Liver (tissue), 9 donors: ENCODE results near the gene NPTN. TPM values are rescaled to one million over a fixed set of nuclear protein-coding genes. Genes with fewer than 3 reads are reported as not detected.

ENCODE experiments used
- DNase-seq: peaks from one replicate; pipeline ENCODE4 v3.0.0-alpha.2; 2017; ENCODE audit warnings: low spot score
- H3K27ac ChIP-seq, 2 donors: one replicate each; pipeline ENCODE4 v1.7.0; 2013; ENCODE audit warnings: inconsistent platforms in 2 of 2, low read length in 2 of 2, control low read depth in 1 of 2, low read depth in 1 of 2, mild to moderate bottlenecking in 1 of 2
- H3K27me3 ChIP-seq, 4 donors: one replicate each; pipeline versions ENCODE4 v1.6.1 to v1.7.0; 2013; ENCODE audit warnings: low read length in 3 of 4, inconsistent platforms in 1 of 4, mild to moderate bottlenecking in 1 of 4, moderate library complexity in 1 of 4; ENCODE audit not compliant: control insufficient read depth in 4 of 4, insufficient read depth in 4 of 4
- H3K36me3 ChIP-seq, 4 donors: one replicate each; pipeline versions ENCODE4 v1.6.1 to v1.7.0; 2013; ENCODE audit warnings: low read length in 3 of 4, mild to moderate bottlenecking in 3 of 4, low read depth in 1 of 4, moderate library complexity in 1 of 4; ENCODE audit not compliant: control insufficient read depth in 4 of 4, insufficient read depth in 3 of 4
- H3K4me1 ChIP-seq, 4 donors: one replicate each; pipeline versions ENCODE4 v1.6.1 to v1.7.0; 2013; ENCODE audit warnings: low read length in 3 of 4, mild to moderate bottlenecking in 3 of 4, moderate library complexity in 1 of 4; ENCODE audit not compliant: control insufficient read depth in 4 of 4, insufficient read depth in 4 of 4
- H3K4me3 ChIP-seq, 3 donors: one replicate each; pipeline versions ENCODE4 v1.6.1 to v1.7.0; 2013; ENCODE audit warnings: low read length in 3 of 3, control low read depth in 1 of 3, low read depth in 1 of 3, mild to moderate bottlenecking in 1 of 3
- H3K9ac ChIP-seq, 2 donors: one replicate each; pipeline ENCODE4 v1.7.0; 2013; ENCODE audit warnings: low read length in 2 of 2, mild to moderate bottlenecking in 2 of 2, moderate library complexity in 2 of 2, control low read depth in 1 of 2, low read depth in 1 of 2
- H3K9me3 ChIP-seq, 4 donors: one replicate each; pipeline versions ENCODE4 v1.6.1 to v1.7.0; 2013; ENCODE audit warnings: low read length in 3 of 4; ENCODE audit not compliant: control insufficient read depth in 4 of 4
- EGR1 ChIP-seq, 2 donors: IDR thresholded peaks; 2 replicates each; pipeline ENCODE4 v1.6.1; 2016 to 2018; ENCODE audit warnings: antibody characterized with exemption in 2 of 2, low read depth in 2 of 2
- FOXA1 ChIP-seq: IDR thresholded peaks from 2 replicates; pipeline ENCODE4 v1.6.1; 2016; ENCODE audit warnings: antibody characterized with exemption
- GABPA ChIP-seq, 2 donors: IDR thresholded peaks in 1 of 2; conservative IDR thresholded peaks in 1 of 2; 2 replicates each; pipeline ENCODE4 v1.6.1; 2016; ENCODE audit warnings: antibody characterized with exemption in 2 of 2, mild to moderate bottlenecking in 1 of 2, moderate library complexity in 1 of 2
- HNF4G ChIP-seq: IDR thresholded peaks from 2 replicates; pipeline ENCODE4 v1.6.1; 2016; ENCODE audit warnings: antibody characterized with exemption
- JUND ChIP-seq, 2 donors: IDR thresholded peaks; 2 replicates each; pipeline ENCODE4 v1.6.1; 2016; ENCODE audit warnings: antibody characterized with exemption in 2 of 2
- NR2F2 ChIP-seq: IDR thresholded peaks from 2 replicates; pipeline ENCODE4 v1.6.1; 2016; ENCODE audit warnings: antibody characterized with exemption
- RAD21 ChIP-seq, 2 donors: IDR thresholded peaks; 2 replicates each; pipeline ENCODE4 v1.6.1; 2016; ENCODE audit warnings: antibody characterized with exemption in 2 of 2, mild to moderate bottlenecking in 2 of 2
- SP1 ChIP-seq: IDR thresholded peaks from 2 replicates; pipeline ENCODE4 v1.6.1; 2018; ENCODE audit warnings: antibody characterized with exemption, mild to moderate bottlenecking
- YY1 ChIP-seq: IDR thresholded peaks from 2 replicates; pipeline ENCODE4 v1.6.1; 2016; ENCODE audit warnings: antibody characterized with exemption, mild to moderate bottlenecking
- WGBS: extraction: QIAGEN DNeasy Blood & Tissue Kit; methylation state at CpG from one replicate; pipeline ENCODE4 v1.1.7; 2013; 5-methylcytosine and 5-hydroxymethylcytosine counted together
- polyA plus RNA-seq, 2 donors: library from polyadenylated mRNA; stranded (reverse) in 1 of 2; unstranded in 1 of 2; fragments of 200-250 nt in 1 of 2; fragments of >200 nt in 1 of 2; fragmentation: Nextera tagmentation in 1 of 2; extraction: Ambion mirVana in 1 of 2; gene quantifications; one replicate each; pipeline versions ENCODE4 v1.2.1 to v1.2.3, GENCODE V29; 2013 to 2015
- total RNA-seq, 2 donors: library from RNA; depleted of rRNA; stranded (reverse); fragments of >200 nt; gene quantifications; one replicate each; pipeline ENCODE4 v1.2.3, GENCODE V29; 2014
- TF ChIP-seq, protein P1 (sequence below): fragments of 150-350 bp; IDR thresholded peaks from 2 replicates; pipeline ENCODE4 v1.5.1; 2017; ENCODE audit warnings: improper control_type of control experiment, low read depth, low read length; ENCODE audit not compliant: missing input control
- TF ChIP-seq, protein P2 (sequence below): IDR thresholded peaks from 2 replicates; pipeline ENCODE4 v1.6.1; 2016; ENCODE audit warnings: antibody characterized with exemption
- TF ChIP-seq, protein P3 (sequence below): IDR thresholded peaks from 2 replicates; pipeline ENCODE4 v1.6.1; 2016; ENCODE audit warnings: antibody characterized with exemption
- TF ChIP-seq, protein P4 (sequence below): IDR thresholded peaks from 2 replicates; pipeline ENCODE4 v1.6.1; 2016; ENCODE audit warnings: antibody characterized with exemption
- TF ChIP-seq, protein P5 (sequence below): IDR thresholded peaks from 2 replicates; pipeline ENCODE4 v1.6.1; 2016; ENCODE audit warnings: antibody characterized with exemption, mild to moderate bottlenecking
- donor health status: healthy.
- donor health status: healthy.
- donor health status: healthy.
- donor health status: healthy.
- donor health status: healthy.

The NPTN gene
- total and polyA plus RNA-seq, 4 donors, result 16.8 to 42.4 (median 33.9) TPM

DNA sequence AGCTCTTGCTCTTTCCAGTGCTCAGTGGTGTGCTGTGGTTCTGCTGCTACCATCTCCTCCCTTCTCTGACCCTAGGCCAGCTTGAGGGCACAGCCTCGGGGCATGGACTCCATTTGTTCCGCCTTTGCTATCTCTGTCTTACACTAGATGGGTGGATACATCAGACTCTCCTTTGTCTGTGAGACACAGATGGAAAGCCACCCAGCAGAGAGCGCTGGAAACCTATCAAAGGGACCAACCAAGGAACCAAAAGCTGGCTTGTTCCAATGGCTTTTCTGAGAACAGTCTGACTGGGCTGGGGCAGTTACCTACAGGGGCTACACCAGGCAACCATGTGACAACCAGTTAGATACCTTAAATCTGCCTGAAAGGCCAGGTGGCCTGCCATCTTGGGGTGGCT is 63.8 kb downstream of the NPTN start:
- H3K9me3 ChIP-seq, result no peaks in the 10 kb centered on the region
- no peaks in the 10 kb centered on the region for H3K4me1 ChIP-seq
- peaks cover 0 to 51% (median 38%) of the 10 kb centered on the region in 4 donors for H3K36me3 ChIP-seq
- H3K27me3 ChIP-seq, result no peaks in the 10 kb centered on the region
- no peak overlapping the region for H3K9ac ChIP-seq
- no peak overlapping the region for H3K27ac ChIP-seq
- H3K4me3 ChIP-seq, result no peak overlapping the region
- DNase-seq, result no peak
- WGBS, result 95% methylated on average over 3 of the region's 3 CpGs
- TF ChIP-seq SP1, result no peak
- no peak for TF ChIP-seq RAD21 (IDR thresholded peaks at IDR 0.05)
- no peak for TF ChIP-seq GABPA (IDR thresholded peaks at IDR 0.05 in 1 of 2, conservative IDR thresholded peaks at IDR 0.05 in 1 of 2)
- no peak for TF ChIP-seq HNF4G
- TF ChIP-seq EGR1 (IDR thresholded peaks at IDR 0.05; ENCODE audit: low read depth in 2 of 2), result no peak
- no peak for TF ChIP-seq FOXA1
- TF ChIP-seq, protein P1, sequence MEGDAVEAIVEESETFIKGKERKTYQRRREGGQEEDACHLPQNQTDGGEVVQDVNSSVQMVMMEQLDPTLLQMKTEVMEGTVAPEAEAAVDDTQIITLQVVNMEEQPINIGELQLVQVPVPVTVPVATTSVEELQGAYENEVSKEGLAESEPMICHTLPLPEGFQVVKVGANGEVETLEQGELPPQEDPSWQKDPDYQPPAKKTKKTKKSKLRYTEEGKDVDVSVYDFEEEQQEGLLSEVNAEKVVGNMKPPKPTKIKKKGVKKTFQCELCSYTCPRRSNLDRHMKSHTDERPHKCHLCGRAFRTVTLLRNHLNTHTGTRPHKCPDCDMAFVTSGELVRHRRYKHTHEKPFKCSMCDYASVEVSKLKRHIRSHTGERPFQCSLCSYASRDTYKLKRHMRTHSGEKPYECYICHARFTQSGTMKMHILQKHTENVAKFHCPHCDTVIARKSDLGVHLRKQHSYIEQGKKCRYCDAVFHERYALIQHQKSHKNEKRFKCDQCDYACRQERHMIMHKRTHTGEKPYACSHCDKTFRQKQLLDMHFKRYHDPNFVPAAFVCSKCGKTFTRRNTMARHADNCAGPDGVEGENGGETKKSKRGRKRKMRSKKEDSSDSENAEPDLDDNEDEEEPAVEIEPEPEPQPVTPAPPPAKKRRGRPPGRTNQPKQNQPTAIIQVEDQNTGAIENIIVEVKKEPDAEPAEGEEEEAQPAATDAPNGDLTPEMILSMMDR, result no peak
- TF ChIP-seq, protein P2, sequence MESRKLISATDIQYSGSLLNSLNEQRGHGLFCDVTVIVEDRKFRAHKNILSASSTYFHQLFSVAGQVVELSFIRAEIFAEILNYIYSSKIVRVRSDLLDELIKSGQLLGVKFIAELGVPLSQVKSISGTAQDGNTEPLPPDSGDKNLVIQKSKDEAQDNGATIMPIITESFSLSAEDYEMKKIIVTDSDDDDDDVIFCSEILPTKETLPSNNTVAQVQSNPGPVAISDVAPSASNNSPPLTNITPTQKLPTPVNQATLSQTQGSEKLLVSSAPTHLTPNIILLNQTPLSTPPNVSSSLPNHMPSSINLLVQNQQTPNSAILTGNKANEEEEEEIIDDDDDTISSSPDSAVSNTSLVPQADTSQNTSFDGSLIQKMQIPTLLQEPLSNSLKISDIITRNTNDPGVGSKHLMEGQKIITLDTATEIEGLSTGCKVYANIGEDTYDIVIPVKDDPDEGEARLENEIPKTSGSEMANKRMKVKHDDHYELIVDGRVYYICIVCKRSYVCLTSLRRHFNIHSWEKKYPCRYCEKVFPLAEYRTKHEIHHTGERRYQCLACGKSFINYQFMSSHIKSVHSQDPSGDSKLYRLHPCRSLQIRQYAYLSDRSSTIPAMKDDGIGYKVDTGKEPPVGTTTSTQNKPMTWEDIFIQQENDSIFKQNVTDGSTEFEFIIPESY, result no peak
- TF ChIP-seq, protein P3, sequence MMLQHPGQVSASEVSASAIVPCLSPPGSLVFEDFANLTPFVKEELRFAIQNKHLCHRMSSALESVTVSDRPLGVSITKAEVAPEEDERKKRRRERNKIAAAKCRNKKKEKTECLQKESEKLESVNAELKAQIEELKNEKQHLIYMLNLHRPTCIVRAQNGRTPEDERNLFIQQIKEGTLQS, result no peak
- TF ChIP-seq JUND (IDR thresholded peaks at IDR 0.05), result no peak
- TF ChIP-seq NR2F2, result no peak
- no peak for TF ChIP-seq YY1

DNA sequence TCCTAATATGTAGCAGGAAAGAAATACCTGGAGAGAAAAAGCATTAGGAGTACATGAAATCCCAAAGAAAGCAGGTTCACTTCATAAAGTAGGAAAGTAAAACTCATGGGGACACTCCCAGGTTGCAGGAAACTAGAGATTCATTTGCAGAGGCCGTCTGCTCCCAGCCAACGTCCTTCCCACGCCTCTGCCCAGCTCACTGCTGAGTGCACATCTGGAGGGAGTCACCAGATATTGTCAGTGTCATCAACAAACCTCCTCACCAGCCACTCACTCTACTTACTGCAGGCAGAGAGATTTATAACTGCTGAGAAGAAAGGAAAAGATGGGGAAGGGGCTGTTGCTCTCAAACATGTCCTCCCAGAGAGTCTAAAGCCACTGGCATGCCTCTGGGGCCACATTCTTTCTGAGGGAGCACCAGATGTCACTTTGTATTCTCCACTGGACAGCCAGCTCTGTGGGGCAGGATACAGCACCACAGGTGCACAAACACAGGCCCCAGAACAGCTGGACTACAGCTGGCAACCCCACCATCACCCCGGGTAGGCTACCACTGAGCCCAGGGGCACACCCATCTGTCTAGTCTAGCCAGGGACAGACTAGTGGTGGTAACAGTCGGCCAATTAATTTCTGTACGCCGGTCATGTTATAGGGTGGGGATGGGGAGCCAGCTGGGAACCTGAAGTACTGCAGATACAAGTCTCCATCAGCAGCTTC is 64.5 kb downstream of the NPTN start:
- TF ChIP-seq GABPA (IDR thresholded peaks at IDR 0.05 in 1 of 2, conservative IDR thresholded peaks at IDR 0.05 in 1 of 2) (no peak), HNF4G (no peak), EGR1 (IDR thresholded peaks at IDR 0.05; ENCODE audit: low read depth in 2 of 2) (no peak), SP1 (no peak)
- TF ChIP-seq, protein P4, sequence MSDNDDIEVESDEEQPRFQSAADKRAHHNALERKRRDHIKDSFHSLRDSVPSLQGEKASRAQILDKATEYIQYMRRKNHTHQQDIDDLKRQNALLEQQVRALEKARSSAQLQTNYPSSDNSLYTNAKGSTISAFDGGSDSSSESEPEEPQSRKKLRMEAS, result no peak
- TF ChIP-seq, protein P3, result no peak
- TF ChIP-seq, protein P2, result no peak
- TF ChIP-seq, protein P5, sequence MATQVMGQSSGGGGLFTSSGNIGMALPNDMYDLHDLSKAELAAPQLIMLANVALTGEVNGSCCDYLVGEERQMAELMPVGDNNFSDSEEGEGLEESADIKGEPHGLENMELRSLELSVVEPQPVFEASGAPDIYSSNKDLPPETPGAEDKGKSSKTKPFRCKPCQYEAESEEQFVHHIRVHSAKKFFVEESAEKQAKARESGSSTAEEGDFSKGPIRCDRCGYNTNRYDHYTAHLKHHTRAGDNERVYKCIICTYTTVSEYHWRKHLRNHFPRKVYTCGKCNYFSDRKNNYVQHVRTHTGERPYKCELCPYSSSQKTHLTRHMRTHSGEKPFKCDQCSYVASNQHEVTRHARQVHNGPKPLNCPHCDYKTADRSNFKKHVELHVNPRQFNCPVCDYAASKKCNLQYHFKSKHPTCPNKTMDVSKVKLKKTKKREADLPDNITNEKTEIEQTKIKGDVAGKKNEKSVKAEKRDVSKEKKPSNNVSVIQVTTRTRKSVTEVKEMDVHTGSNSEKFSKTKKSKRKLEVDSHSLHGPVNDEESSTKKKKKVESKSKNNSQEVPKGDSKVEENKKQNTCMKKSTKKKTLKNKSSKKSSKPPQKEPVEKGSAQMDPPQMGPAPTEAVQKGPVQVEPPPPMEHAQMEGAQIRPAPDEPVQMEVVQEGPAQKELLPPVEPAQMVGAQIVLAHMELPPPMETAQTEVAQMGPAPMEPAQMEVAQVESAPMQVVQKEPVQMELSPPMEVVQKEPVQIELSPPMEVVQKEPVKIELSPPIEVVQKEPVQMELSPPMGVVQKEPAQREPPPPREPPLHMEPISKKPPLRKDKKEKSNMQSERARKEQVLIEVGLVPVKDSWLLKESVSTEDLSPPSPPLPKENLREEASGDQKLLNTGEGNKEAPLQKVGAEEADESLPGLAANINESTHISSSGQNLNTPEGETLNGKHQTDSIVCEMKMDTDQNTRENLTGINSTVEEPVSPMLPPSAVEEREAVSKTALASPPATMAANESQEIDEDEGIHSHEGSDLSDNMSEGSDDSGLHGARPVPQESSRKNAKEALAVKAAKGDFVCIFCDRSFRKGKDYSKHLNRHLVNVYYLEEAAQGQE, result no peak
- TF ChIP-seq, protein P1, result no peak
- H3K27me3 ChIP-seq, result no peaks in the 10 kb centered on the region
- 92% methylated on average over 7 of the region's 7 CpGs for WGBS
- H3K4me3 ChIP-seq, result no peak overlapping the region
- H3K4me1 ChIP-seq, result no peaks in the 10 kb centered on the region
- H3K36me3 ChIP-seq, result peaks cover 0 to 55% (median 39%) of the 10 kb centered on the region in 4 donors
- no peak overlapping the region for H3K27ac ChIP-seq
- no peak for DNase-seq
- H3K9me3 ChIP-seq, result no peaks in the 10 kb centered on the region
- H3K9ac ChIP-seq, result no peak overlapping the region
